GM18511 (cell line): ENCODE measurements around the gene AFTPH.
"Not testable (repeated sequence)": the region's sequence is repeated elsewhere in the genome, so short reads cannot be mapped to it uniquely, and the experiment has no call there.

Experiments
- ATAC-seq: cut with Tn5 transposase; IDR thresholded peaks from one replicate; pipeline ENCODE4 v1.9.1; 2021; ENCODE audit warnings: mild to moderate bottlenecking, moderate library complexity; ENCODE audit not compliant: unreplicated experiment

Gene AFTPH

DNA sequence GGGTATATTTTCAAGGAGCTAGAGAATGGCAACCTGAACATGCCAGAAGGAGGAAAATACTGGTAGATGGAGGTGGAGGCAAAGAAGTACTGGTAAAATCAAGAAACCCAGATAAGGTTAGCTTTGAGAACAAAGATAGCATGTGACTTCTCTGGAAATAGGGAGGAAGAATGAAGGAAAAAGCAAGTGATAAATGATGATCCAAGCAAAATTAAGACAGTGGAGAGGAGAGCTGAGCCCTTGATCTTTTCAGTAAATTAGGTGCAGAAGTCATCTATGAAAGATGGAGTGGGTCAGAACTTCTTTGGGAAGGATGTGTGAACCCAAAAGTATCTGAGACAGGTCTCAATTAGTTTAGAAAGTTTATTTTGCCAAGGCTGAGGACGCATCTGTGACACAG is 25.7 kb upstream of the AFTPH start:
- no peak for ATAC-seq

DNA sequence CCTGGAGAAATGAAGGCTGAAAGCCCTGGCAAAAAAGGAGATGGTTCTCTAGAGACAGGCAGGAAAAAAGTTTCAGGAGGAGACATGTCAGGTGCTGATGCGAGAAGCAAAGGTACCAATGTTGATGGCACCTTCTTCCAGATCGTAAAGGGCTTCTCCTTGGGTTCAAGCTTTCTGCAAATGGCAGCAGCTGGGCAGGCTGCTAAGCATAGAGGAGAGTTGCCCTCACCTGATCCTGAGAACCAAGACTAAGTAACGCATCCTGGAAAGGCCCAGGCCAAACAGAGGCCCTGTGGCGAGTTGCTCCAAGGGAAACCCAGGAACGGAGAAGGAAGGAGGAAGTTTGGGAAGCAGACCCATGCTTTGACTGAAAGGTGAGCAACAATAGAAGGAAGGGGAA is 23.6 kb upstream of the AFTPH start:
- ATAC-seq: no peak

DNA sequence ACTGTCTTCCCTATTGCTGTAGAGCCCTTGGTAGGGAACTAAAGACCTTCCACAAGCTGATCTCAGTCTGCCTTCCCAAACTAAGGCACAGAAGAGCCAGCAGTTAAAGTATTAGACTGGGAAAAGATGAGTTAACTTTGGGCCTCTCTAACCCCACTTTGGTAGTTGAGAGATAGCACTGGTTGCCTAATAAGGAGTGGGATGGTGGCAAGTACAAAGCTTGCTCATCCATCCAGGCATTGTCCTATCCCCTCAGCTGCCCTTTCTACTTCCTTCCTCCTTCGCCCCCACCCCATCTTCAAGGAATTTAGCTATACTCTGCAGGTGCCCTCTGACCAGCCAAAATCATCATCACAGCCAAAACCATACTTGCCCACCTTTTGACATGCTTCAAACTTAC is 22.2 kb upstream of the AFTPH start:
- ATAC-seq: no peak

DNA sequence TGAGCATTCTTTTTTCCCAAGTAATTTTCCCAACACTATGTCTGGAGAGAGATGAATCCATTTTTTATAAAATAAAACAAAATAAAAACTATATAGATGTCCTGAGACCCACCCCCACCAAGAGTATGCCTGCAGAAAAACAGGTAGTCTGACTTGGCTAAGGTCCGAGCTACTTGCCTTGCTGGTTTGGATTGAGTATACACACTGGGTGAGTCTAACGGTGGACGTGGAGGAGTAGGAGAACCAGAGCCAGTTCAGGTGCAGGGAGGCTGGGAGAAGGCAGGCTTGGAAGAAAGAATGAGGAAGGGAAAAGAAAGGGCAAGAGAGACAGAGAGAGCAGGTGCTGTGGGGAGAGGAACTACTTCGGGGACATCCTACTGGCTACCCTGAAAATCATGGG is 21.3 kb upstream of the AFTPH start:
- ATAC-seq: no peak

DNA sequence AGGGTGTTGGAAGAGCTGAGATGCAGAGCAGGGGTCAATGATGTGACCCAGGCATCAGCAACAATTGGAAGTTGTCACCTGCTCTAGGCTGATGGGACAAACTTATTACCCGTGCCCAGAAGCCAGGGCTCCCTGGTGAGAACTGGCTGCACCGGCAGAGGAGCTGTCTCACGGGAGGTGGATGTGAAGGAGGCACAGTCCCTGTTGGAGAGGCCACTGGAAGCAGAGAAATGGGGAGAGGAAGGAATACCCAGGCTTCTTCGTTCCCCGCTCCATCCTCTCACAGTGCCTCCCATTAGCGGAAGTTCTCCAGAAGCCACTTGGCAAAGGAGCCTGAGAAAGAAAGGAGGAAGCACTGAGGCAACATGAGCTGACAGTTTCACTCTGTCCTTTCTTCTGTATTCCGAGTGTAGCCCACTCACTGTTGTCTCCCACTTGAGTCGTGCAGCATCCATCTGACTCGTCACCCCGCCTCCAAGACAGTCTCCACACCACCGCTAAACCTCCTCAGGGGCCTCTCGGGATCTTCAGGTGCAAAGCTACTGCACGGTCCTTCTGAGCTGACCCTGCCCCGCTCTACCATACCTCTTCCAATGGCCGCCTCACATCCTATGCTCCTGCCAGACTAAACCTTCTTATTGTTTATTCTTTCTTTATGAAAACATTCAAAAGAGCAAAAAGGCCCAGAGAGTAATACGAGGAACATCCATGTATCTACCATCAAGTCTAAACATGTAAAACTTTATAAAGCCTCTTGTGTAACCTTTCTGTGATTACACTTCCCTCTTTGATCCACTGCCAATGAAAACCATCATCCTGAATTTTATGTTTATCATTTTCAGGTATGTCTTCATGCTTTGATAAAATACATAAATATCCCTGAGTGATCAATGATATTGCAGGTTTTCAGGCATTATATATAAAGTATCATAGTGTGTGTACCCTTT is 19.1 kb upstream of the AFTPH start:
- no peak for ATAC-seq

DNA sequence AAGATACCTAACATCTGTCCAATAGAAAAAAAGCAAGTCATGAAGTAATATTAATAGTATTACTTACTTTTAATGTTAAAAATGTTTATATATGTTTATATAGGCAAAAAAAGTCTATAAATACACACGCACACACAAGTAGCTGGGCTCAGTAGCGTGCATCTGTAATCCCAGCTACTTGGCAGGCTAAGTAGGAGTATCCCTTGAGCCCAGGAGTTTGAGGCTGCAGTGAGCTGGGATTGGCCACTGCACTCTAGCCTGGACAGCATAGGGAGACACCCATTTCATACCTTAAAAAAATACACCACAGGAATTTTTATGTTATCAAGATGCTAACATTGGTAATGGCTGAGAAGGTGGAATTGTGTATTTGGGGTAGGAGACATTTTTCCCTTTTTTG is 17.4 kb upstream of the AFTPH start:
- no peak for ATAC-seq

DNA sequence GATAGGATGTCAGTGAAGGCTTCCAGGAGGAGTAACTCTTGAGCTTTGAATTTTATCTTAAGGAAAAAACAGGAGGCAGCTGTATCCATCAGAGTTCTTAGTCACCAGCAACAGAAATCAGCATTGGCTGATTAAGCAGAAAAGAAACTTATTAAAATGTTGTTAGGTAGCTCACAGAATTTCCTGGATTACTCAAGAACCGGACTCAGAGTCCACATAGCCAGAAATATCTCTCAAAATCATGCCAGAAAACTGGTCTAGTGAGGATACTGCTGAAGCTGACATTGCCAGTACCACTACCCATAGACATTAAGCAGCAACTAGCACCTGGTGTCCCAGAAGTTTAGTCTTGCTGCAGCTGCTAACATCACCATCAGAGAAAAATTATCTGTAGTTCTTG is 10.1 kb upstream of the AFTPH start:
- ATAC-seq: no peak

DNA sequence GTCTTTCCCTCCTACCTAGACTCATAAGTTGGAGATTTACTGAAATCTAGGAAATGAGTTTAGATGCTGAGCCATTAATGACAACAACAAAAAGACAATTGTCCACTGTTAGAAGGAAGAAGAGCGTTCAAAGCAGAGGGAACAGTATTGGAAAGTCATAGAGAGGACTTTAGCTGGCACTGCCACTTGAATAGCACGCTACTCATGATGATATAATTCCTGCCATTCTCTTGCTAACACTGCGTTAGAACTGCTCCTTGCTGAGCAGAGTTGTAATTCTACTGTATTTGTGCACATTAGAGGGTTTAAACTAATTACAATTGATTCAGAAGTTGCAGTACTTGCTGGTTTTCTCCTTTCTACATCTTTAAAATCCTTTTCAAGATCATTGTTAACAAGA is 9.0 kb upstream of the AFTPH start:
- ATAC-seq: no peak

DNA sequence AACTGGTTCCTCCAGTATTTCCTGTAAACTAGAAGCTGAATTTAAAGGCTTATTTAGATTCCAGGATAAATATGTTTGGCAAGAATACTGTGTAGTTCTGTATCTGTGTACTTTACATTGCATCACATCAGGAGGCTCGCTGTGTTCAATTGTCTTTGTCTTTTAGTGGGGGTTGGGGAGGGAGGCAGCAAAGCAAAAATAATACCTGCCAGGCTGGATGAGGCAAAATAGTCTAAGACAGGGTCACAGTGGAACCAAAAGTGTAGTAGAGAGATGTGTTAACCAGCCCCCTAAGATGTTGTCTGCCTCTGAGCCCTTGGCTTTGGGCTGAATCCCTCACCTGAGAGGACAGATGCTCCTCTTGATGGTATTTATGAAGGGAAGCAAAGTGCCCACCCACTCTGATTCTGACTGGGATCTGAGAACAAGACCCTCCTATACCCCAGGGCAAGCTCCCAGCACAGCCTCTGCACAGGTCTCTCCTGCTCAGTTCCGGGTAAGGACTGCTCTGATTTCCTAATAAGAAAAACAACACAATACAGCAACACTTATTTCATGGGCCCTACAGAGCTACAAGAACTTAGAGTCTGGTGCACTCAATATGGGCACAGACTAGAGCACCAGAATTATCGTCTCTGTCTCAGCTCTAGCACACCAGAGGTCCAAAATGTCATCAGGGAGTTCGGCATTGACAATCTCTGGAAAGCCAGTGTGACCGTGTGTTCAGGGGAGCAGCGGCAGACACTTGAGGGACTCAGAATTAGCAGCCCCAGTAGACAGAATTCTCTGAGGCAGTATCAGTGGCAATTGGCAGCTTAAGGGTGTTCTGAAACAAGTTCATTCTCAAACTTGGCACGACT is 7.2 kb upstream of the AFTPH start:
- no peak for ATAC-seq

DNA sequence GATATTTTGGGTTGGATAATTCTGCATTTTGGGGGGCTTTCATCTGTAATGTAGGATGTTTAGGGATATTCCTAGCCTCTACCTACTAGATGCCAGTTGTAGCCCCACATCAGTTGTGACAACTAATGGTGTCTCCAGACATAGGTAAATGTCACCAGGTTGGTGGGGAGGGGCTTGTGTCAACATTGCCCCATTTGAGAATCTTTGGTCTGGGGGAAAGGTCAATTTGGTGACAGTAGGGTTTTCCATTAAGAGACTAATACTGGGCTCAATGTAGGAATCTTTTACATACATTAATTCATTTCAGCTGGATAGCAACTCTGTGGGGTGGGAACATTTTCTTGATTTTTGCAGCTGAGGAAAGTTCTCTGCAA is 6.6 kb upstream of the AFTPH start:
- ATAC-seq: no peak

DNA sequence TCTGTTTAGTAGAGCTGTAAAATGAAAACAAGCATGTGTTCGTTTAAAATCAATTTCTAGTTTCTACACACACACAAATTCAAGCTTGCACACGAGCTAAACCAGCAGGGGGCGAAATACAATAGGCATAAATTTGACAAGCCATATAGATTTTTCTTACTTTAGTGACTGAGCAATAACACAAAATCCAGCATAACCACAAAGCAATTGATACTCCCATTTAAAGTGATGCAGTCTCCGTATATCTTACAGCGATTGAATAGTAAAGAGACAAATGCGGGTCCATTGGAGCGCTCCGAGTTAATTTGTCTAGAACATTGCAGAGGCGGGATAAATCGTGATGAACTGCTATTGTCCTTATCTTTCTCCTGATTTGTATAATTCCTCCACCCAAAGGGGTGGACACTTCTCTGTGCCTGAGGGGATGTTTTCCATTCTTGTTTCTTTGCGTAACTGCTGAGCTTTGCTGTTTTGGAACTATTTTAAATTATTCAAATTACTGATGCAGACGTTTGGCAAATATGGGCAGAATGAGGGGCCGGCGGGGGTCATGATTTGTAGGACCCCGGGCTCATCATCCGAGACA is 1.2 kb upstream of the AFTPH start:
- no peak for ATAC-seq

DNA sequence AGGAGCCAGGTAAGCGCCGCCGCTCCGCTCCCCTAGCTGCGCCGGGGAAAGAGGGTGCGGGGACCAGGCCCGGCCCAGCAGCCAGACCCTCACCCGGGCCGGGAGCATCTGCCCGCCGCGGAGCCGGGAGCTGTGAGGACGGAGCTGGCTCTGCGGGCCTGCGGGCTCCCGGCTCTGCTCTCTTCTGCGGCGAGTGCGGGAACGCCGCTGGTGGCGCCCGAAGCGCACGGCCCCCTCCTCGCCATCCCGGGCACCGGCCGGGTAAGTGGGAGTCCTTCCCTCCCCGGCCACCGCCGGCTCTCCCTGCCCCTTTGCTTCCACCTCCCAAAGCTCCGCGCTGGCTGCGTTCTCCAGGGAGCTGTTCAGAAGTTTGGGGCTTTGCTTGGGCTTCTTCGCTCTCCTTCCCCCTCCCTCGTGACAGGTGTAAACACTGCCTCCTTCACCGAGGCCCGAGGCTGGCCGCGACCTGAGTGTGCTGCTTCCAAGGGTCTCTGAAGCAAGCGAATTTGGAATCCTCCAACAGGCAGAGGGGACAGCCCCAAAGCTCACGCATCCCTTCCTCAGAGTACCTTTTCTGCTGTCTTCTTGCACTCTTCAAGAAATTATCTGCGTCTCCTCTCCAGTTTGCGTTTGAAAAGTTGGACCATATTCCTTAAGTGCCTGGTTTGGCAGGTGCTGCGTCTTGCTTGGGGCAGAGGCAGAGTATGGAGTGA is 632 bp downstream of the AFTPH start:
- peak; percentile 18 for ATAC-seq

DNA sequence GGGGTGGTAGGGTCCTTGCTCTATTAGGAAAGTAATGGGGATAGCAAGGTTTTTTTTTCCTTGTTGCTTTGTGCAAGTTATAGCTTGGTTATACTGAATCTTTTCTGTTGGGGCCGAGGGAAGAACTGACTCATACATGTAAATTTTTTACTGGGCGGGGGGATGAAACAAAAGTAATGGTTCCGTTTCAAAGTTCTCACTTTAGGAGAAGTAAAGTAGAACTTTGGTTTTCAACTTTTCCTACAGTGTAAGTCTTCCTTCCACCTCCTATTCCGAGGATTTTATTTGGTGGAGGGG is 1.1 kb downstream of the AFTPH start:
- ATAC-seq: peak; percentile 37

DNA sequence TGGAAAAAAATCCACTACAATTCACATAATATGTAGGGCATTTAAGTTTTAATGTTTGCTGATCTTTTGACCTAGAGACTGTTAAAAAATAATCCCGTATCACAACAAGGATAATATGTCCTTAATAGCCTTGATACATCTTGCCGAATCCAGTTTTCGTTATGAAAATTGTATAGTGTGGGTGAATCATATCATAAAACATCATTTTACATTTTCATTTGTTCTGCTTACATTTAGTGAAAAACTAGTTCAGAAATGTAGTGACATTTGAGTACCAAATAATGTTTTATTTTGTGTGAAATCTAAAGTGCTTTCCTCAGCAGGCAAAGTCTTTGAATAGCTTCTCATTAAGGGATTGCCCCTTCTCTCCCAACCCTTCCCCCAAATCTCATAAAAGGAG is 1.9 kb downstream of the AFTPH start:
- no peak for ATAC-seq

DNA sequence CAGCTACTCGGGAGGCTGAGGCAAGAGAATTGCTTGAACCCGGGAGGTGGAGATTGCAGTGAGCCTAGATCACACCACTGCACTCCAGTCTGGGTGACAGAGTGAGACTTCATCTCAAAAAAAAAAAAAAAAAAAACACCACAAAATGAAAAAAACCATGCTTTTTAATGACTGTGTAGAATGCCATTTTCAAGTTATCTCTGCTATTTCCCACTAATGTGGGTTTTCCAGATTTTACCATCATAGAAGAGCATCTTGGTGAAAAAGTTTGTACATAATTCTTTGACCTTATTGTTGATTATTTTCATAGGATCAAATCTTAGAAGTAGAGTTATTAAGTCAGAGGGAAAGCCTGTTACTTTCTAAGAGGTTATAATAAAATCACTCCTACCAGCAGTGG is 6.8 kb downstream of the AFTPH start:
- not testable (repeated sequence) for ATAC-seq

DNA sequence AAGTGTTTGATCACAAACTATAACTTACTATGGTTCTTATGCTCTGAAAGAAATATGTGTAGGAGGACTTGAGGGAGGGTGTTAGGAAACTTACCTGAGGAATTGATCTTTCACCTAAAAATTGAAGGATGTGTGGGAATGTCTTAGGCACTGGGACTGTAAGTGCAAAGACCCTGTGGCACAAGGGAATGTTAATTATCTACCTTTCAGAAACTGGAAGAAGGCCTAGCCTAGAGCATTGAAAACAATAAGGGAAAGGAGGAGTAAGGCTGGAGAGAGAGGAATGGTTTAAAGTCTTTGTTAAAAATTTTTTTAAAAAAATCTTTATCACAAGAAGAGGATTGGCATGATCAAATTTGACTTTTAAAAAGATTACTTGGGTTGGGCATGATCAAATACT is 7.9 kb downstream of the AFTPH start:
- no peak for ATAC-seq

DNA sequence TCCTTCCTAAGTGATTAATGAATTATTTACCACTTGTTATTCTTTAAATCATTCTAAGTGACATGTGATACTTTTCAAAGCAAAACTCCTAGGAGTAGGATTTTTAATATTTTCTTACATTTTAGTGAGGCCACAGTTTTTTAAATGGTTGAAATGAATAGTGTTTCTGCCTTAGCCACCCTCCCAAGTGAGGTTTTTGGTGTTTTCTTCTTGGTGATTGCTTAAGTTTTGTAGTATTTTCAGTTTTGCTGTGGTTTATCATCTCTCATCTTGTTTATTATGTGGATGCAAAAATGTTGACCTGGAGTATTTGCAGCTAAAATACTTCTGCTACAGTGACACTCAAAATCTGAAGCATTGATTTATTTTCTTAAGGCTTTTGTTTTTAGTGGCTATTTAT is 9.8 kb downstream of the AFTPH start:
- ATAC-seq: no peak

DNA sequence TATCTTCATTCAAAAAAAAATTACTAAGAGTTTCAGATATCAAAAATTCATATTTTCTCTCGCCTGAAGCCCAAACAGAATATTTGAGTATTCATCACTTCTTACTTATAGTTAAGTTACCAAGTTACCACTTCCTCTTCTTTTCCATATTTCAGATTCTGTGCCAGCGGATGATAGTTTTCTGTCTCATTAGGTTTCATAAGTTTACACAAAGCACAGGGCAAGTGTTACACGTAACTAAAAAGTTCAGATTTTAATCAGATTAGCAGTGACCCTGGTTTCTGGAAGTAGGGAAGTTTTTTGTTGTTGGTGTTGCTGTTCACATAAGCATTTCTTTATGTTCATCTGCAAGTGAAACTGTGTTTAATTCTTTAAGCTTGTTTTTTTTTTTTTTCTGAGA is 10.2 kb downstream of the AFTPH start:
- no peak for ATAC-seq

DNA sequence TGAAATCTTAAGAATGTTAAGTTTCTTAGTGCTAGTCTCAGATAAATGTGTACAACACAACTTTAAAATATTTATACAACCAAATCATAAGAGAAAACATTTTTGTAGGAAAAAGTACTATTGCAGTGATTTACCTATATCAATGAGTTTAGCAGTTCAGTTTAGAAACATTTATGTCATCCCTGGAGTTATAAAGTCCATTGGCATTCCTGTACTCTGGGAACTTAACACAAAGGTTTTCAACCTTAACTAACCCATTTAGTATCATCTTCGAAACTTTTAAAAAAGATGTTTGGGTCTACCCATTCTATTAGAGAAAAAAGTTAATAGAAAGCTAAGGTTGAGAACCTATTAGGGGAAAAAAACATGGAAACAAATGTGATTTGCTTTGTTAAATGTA is 10.9 kb downstream of the AFTPH start:
- ATAC-seq: no peak

DNA sequence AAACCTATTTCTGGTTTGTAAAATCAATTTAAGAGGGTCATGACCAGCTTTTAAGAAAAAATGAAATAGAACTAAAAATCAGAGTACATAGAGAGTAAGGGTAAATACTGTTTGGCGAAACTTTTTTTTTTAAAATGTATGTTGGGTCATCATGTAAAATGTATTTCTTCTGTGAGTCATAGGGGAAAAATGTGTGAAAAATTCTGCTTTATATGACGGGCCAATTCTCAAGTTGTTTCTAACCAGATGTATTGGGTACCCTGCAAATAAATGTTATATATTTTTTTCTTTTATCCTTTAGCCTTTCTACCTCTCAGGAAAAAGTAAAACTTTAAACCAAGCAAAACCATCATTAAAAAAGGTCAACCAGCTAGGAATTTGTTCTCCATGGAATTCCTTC is 13.9 kb downstream of the AFTPH start:
- no peak for ATAC-seq

DNA sequence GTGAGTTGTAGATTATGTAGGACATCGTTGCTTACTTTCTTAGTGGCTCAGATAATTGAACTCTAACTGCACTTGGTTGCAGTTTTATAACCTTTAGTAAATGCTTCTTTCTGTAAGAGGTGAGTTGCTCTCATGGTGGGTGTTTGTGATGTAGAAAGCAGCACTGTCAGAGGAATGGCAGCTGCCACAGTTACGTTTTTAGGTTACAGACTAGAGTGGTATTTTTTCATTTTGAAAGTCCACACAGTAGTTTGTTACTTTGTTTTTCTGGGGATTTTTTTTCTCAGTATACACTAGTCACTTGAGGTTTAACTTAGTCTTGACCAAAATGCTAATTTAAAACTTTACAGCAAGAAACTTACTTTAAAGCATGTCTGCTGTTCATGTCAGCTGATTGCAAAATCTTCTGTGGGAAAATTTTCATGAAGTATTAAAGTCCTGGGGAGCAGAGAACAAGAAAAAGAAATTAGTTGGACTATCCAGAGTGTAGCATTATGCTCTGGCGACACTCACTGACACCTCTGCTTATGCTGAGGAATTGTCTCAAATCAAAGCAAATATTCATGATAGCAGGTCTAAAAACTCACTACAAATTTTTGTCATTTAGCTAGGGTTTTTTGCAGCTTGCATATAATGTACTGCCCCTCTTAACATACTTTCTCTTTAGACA is 14.8 kb downstream of the AFTPH start:
- ATAC-seq: peak; percentile 37
